ENCODE results near the gene PRR19.

The PRR19 gene

DNA sequence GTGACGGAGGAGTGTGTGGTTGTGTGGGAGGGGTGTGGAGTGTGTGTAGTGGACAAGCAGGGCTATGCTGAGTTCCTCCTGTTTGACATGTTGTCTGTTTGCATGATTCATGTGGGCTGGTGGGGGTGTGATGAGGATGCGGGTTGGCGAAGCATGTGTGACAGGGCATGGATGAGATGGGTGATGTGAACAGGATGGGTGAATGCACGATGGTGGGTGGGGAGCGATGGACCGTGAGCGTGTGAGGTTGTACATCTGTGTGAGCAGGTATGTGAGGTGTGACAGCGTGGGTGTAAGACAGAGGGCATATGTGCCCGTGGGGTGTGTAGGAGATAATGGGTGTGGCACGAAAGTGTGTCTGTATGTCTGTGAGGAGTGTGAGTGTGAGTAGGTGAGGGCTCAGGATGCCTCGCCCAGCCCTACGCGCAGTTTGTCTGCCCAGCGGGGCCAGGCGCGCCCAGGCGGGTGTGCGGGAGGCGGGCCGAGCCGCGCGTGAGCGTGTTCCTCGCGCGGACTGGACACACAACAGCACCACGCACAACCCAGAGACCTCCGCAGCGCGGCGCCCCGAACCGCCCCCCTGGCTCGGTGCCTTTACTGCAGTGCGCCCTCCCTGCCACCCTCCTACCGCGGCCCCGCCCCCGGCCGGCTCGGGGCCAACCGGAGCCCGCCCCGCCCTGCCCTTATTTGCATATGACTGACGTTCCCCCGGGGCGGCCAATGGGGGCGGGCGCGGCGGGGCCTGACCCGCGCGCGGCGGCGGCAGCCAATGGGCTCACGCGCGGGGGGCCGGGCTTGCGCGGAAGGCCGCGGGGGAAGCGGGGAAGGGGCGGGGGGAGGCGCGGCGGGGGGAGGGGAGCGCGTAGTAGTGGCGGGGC, 18.5 kb upstream of the PRR19 start:
- DNase-seq (ENCODE audit: extremely low spot score) = peak; percentile 95
- TF ChIP-seq, protein P1, sequence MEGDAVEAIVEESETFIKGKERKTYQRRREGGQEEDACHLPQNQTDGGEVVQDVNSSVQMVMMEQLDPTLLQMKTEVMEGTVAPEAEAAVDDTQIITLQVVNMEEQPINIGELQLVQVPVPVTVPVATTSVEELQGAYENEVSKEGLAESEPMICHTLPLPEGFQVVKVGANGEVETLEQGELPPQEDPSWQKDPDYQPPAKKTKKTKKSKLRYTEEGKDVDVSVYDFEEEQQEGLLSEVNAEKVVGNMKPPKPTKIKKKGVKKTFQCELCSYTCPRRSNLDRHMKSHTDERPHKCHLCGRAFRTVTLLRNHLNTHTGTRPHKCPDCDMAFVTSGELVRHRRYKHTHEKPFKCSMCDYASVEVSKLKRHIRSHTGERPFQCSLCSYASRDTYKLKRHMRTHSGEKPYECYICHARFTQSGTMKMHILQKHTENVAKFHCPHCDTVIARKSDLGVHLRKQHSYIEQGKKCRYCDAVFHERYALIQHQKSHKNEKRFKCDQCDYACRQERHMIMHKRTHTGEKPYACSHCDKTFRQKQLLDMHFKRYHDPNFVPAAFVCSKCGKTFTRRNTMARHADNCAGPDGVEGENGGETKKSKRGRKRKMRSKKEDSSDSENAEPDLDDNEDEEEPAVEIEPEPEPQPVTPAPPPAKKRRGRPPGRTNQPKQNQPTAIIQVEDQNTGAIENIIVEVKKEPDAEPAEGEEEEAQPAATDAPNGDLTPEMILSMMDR (IDR thresholded peaks at IDR 0.05; ENCODE audit: control extremely low read depth, extremely low read depth, low read depth, missing control alignments) = no peak
- CTCF ChIA-PET = interaction anchor here (2.5 to 8.0 kb wide), 2 partner anchors 12 to 38 kb away, joined by 11 to 87 read pairs; partner anchors contain the start of gene GSK3A
- POLR2A ChIA-PET = interaction anchor here (0.5 to 0.6 kb wide), 2 partner anchors 35 to 181 kb away, joined by 3 to 8 read pairs; no protein-coding TSS in a partner anchor

DNA sequence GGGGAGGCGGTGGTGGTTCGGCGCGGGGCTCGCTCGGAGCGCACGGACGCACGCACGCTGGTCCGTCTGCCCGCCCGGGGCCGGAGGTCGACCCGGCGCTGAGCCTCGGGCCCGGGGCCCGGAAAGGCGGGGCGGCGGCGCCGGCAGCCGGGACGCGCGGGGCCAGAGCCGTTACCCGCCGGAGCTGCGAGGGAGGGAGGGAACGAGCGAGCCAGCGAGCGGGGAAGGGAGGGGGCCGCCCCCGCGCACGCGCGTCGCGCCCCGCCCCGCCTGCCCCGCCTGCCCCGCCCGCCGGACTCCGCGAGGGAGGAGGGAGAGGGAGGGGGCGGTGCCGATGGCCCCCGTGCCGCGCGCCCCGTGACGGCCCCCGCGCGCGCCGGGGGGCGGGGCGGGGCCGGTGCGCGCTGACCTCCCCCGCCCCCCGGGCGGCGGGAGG, 17.8 kb upstream of the PRR19 start:
- peak; percentile 93 for DNase-seq (ENCODE audit: extremely low spot score)
- ChIA-PET POLR2A (interaction anchor here (0.6 kb wide), 1 partner anchor 180 kb away, joined by 3 read pairs; no protein-coding TSS in a partner anchor), CTCF (interaction anchor here (0.7 to 1.2 kb wide), 2 partner anchors 12 to 44 kb away, joined by 3 to 5 read pairs; no protein-coding TSS in a partner anchor)
- TF ChIP-seq, protein P1 (IDR thresholded peaks at IDR 0.05; ENCODE audit: control extremely low read depth, extremely low read depth, low read depth, missing control alignments) = no peak

DNA sequence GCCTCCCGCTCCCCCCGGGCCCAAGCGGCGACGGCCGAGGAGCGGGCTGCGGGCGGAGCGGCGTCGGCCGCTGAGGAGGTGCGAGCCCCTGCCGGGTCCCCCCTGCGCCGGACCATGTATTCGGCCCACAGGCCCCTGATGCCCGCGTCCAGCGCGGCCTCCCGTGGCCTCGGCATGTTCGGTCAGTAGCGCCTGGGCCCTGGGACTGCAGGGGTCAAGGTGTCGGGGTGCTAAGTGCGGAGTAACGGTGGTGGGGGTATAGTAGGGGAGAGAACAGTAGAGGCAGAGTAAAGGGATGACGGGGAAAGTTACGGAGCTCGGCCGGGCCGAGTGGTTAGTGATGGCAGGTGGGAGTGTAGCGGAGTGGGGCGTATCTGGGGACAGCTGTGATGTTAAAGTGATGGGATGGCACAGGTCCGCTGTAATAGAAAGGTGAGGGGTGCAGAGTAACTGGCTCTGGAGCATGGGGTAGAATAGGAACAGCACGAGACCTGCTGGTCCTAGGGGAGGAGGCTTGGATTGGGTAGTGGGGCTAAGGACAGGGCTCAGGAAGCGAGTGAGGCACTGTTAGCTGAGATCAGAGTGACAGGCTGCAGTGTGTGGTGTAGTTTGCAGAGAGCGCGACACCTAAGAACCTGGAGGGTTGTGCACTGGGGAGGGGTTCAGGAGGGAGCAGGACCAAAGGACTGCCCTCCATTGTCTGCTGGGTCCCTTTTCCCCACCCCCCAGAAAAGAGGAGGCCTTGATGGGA, 17.2 kb upstream of the PRR19 start:
- TF ChIP-seq, protein P1 (IDR thresholded peaks at IDR 0.05; ENCODE audit: control extremely low read depth, extremely low read depth, low read depth, missing control alignments) = no peak
- no peak for DNase-seq (ENCODE audit: extremely low spot score)
- CTCF ChIA-PET = interaction anchor here (0.7 to 4.7 kb wide), 5 partner anchors 12 to 176 kb away, joined by 3 to 20 read pairs (median 5); partner anchors contain the start of gene GSK3A
- POLR2A ChIA-PET = no interaction called here

DNA sequence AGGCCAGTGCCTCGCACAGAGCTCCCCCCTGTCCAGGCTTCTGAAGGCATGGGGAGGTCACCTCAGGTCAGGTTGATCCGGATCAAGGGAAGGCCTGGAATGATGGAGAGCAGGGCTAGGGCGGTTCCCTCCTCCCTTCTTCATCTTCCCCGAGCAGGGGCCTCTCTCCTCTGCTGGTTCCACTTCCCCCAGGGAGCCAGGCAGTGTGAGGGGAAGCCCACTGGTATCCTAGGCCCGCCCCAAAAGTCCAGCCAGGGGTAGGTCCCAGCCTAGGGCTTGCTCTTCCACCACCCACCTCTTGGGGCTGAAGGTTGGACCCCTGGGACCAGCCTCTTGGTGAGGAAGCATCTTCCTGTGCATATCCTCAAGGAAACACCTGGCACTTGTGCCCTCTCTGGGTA, 16.4 kb upstream of the PRR19 start:
- TF ChIP-seq, protein P1 (IDR thresholded peaks at IDR 0.05; ENCODE audit: control extremely low read depth, extremely low read depth, low read depth, missing control alignments) = no peak
- DNase-seq (ENCODE audit: extremely low spot score) = no peak
- CTCF ChIA-PET = interaction anchor here (0.8 to 4.7 kb wide), 4 partner anchors 12 to 177 kb away, joined by 3 to 20 read pairs (median 6); partner anchors contain the start of gene GSK3A
- POLR2A ChIA-PET = no interaction called here

DNA sequence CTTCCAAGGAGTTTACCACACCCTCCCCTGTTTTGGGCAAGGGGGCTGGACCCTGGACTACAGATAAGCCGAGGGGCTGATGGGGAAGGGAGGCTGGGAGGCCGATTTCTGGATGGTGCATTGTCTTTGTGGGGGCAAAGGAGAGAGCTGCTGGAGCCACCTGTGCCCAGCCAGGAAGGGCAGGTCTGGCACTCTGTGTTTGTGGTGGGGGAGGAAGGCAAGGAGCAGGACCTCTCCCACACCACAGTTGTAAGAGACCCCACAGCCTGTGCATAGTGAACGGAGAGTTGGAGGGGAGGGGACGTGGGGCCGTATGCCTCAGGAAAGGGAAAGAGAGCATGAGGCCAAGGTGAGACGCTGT, 16.0 kb upstream of the PRR19 start:
- ChIA-PET POLR2A (no interaction called here), CTCF (interaction anchor here (1.3 to 4.7 kb wide), 2 partner anchors 11 to 178 kb away, joined by 7 to 20 read pairs; no protein-coding TSS in a partner anchor)
- TF ChIP-seq, protein P1 (IDR thresholded peaks at IDR 0.05; ENCODE audit: control extremely low read depth, extremely low read depth, low read depth, missing control alignments) = no peak
- DNase-seq (ENCODE audit: extremely low spot score) = no peak

Measured in GM10248 (cell line).